HepG2 (cell line): ENCODE data around the gene HSPA1A. TPM values are rescaled to one million over a fixed set of nuclear protein-coding genes. Genes with fewer than 3 reads are reported as not detected.

ENCODE experiments used
- GATAD2A ChIP-seq: IDR thresholded peaks from 2 replicates; pipeline ENCODE4 v1.6.1; 2016
- KDM5A ChIP-seq: fragments of 200-600 bp; sonication (generic); IDR thresholded peaks from 2 replicates; pipeline ENCODE4 v1.7.0; 2018; ENCODE audit warnings: antibody characterized with exemption, mild to moderate bottlenecking, low read length, borderline replicate concordance
- NCOA2 ChIP-seq: sonication (generic); formaldehyde crosslinking; IDR thresholded peaks from 2 replicates; pipeline ENCODE4 v1.8.0; 2022; ENCODE audit warnings: inconsistent platforms
- NFIC ChIP-seq: IDR thresholded peaks from 2 replicates; pipeline ENCODE4 v1.6.1; 2012; ENCODE audit warnings: mild to moderate bottlenecking, low read length, inconsistent platforms
- PCBP1 ChIP-seq: fragments of 200-400 bp; formaldehyde crosslinking; IDR thresholded peaks from 2 replicates; pipeline ENCODE4 v1.6.1; 2017; ENCODE audit warnings: mild to moderate bottlenecking, low read depth, low read length, borderline replicate concordance
- RXRB ChIP-seq: IDR thresholded peaks from 2 replicates; pipeline ENCODE4 v1.6.1; 2016; ENCODE audit warnings: borderline replicate concordance, missing genetic modification reagents, missing compliant biosample characterization
- SALL1 ChIP-seq: sonication (generic); formaldehyde crosslinking; IDR thresholded peaks from 2 replicates; pipeline ENCODE4 v1.8.0; 2022; ENCODE audit warnings: mild to moderate bottlenecking, missing genetic modification reagents
- STAT5B ChIP-seq: sonication (generic); formaldehyde crosslinking; IDR thresholded peaks from 2 replicates; pipeline ENCODE4 v1.4.0; 2020; ENCODE audit warnings: missing genetic modification reagents
- ZKSCAN8 ChIP-seq: IDR thresholded peaks from 2 replicates; pipeline ENCODE4 v1.6.1; 2016; ENCODE audit warnings: borderline replicate concordance, missing genetic modification reagents, missing compliant biosample characterization
- ZNF7 ChIP-seq: IDR thresholded peaks from 2 replicates; pipeline ENCODE4 v1.6.1; 2016; ENCODE audit warnings: missing biosample characterization, missing genetic modification reagents
- polyA plus RNA-seq, 8 experiments: library from polyadenylated mRNA; depleted of rRNA in 3 of 8; stranded (reverse) in 7 of 8; unstranded in 1 of 8; fragments of >200 nt; fragmentation: Illumina TruSeq in 4 of 8; extraction: Trizol in 4 of 8; gene quantifications; 2 replicates each; pipeline versions ENCODE4 v1.2.1 to v1.2.3, GENCODE V29; 2011 to 2016; ENCODE audit warnings: low read depth in 4 of 8, missing spikeins in 1 of 8, mixed read lengths in 1 of 8; ENCODE audit not compliant: insufficient read depth in 1 of 8
- total RNA-seq, 5 experiments: library from RNA; depleted of rRNA; stranded (reverse); fragments of >200 nt; fragmentation: Illumina TruSeq; extraction: Trizol; gene quantifications; 2 replicates each; pipeline ENCODE4 v1.2.3, GENCODE V29; 2016; ENCODE audit warnings: low read depth in 1 of 5
- TF ChIP-seq, protein P1 (sequence below): sonication (generic); formaldehyde crosslinking; IDR thresholded peaks from 2 replicates; pipeline ENCODE4 v1.4.0; 2020; ENCODE audit warnings: missing genetic modification reagents, mild to moderate bottlenecking, borderline replicate concordance
- TF ChIP-seq, protein P2 (sequence below): sonication (generic); formaldehyde crosslinking; IDR thresholded peaks from 2 replicates; pipeline ENCODE4 v1.4.0; 2020; ENCODE audit warnings: missing genetic modification reagents
- TF ChIP-seq, protein P3 (sequence below), 2 experiments: sonication (generic) in 1 of 2; formaldehyde crosslinking in 1 of 2; IDR thresholded peaks; 2 replicates each; pipeline versions ENCODE4 v1.4.0 to v1.6.1; 2018 to 2020; ENCODE audit warnings: missing genetic modification reagents in 2 of 2, borderline replicate concordance in 1 of 2, low read depth in 1 of 2, mild to moderate bottlenecking in 1 of 2, missing biosample characterization in 1 of 2
- TF ChIP-seq, protein P4 (sequence below), 2 experiments: sonication (generic) in 1 of 2; formaldehyde crosslinking in 1 of 2; IDR thresholded peaks; 2 replicates each; pipeline versions ENCODE4 v1.6.1 to v1.9.0; 2014 to 2022; ENCODE audit warnings: antibody characterized with exemption in 1 of 2, borderline replicate concordance in 1 of 2, inconsistent platforms in 1 of 2, low read depth in 1 of 2, missing genetic modification reagents in 1 of 2
- TF ChIP-seq, protein P5 (sequence below): sonication (generic); formaldehyde crosslinking; IDR thresholded peaks from 2 replicates; pipeline ENCODE4 v1.4.0; 2020; ENCODE audit warnings: missing genetic modification reagents

The HSPA1A gene
- total and polyA plus RNA-seq, 2 of the 13 experiments (the other 11 are each of a cell fraction or from before 2014, with no cell fraction given): 44.5 to 85.0 TPM

DNA sequence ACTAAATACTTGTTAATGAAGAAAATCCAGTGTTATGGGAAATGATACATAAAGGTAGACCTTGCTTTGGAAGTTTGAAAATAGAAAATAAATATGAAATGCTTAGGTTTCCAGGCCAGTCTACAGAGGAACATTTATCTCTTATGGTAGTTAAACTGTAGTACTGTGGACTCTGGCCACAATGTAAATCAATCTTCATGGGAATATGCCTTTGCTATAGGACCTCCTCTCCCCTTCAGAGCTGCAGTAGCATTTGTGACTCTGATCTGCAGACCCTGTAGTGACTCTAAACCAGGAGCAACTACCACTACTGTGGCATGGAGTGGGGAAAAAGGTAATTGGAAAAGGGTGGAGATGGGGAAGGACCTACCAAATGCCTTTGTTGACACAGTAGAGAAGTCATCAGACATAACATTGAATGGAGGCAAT is 4.5 kb downstream of the HSPA1A start (continued):
- TF ChIP-seq NCOA2 (peak; percentile 18), STAT5B (CRISPR knock-in tag) (no peak), SALL1 (CRISPR knock-in tag) (no peak), NFIC (0 out of 2 replicates have a peak, but pooled peaks have one; percentile 55), ZKSCAN8 (CRISPR knock-in tag) (0 out of 2 replicates have a peak, but pooled peaks have one; percentile 6), GATAD2A (CRISPR knock-in tag) (peak; percentile 67), KDM5A (peak; percentile 29; the same call in 1 of the 2 replicates), PCBP1 (no peak), RXRB (CRISPR knock-in tag) (peak; percentile 49), ZNF7 (CRISPR knock-in tag) (0 out of 2 replicates have a peak, but pooled peaks have one; percentile 27)
- TF ChIP-seq, protein P1, sequence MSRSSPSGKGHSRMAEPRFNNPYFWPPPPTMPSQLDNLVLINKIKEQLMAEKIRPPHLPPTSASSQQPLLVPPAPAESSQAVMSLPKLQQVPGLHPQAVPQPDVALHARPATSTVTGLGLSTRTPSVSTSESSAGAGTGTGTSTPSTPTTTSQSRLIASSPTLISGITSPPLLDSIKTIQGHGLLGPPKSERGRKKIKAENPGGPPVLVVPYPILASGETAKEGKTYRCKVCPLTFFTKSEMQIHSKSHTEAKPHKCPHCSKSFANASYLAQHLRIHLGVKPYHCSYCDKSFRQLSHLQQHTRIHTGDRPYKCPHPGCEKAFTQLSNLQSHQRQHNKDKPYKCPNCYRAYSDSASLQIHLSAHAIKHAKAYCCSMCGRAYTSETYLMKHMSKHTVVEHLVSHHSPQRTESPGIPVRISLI (CRISPR knock-in tag): peak; percentile 43; the same call in 1 of the 2 replicates
- TF ChIP-seq, protein P2, sequence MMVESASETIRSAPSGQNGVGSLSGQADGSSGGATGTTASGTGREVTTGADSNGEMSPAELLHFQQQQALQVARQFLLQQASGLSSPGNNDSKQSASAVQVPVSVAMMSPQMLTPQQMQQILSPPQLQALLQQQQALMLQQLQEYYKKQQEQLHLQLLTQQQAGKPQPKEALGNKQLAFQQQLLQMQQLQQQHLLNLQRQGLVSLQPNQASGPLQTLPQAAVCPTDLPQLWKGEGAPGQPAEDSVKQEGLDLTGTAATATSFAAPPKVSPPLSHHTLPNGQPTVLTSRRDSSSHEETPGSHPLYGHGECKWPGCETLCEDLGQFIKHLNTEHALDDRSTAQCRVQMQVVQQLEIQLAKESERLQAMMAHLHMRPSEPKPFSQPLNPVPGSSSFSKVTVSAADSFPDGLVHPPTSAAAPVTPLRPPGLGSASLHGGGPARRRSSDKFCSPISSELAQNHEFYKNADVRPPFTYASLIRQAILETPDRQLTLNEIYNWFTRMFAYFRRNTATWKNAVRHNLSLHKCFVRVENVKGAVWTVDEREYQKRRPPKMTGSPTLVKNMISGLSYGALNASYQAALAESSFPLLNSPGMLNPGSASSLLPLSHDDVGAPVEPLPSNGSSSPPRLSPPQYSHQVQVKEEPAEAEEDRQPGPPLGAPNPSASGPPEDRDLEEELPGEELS (CRISPR knock-in tag): peak; percentile 10; the same call in 1 of the 2 replicates
- TF ChIP-seq, protein P3, sequence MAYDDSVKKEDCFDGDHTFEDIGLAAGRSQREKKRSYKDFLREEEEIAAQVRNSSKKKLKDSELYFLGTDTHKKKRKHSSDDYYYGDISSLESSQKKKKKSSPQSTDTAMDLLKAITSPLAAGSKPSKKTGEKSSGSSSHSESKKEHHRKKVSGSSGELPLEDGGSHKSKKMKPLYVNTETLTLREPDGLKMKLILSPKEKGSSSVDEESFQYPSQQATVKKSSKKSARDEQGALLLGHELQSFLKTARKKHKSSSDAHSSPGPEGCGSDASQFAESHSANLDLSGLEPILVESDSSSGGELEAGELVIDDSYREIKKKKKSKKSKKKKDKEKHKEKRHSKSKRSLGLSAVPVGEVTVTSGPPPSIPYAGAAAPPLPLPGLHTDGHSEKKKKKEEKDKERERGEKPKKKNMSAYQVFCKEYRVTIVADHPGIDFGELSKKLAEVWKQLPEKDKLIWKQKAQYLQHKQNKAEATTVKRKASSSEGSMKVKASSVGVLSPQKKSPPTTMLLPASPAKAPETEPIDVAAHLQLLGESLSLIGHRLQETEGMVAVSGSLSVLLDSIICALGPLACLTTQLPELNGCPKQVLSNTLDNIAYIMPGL (CRISPR knock-in tag; IDR thresholded peaks at IDR 0.05; ENCODE audit: borderline replicate concordance in 1 of 2, low read depth in 1 of 2): peak in 1 of 2 experiments; percentile 14; a peak in 1 of 4 replicates
- TF ChIP-seq, protein P4, sequence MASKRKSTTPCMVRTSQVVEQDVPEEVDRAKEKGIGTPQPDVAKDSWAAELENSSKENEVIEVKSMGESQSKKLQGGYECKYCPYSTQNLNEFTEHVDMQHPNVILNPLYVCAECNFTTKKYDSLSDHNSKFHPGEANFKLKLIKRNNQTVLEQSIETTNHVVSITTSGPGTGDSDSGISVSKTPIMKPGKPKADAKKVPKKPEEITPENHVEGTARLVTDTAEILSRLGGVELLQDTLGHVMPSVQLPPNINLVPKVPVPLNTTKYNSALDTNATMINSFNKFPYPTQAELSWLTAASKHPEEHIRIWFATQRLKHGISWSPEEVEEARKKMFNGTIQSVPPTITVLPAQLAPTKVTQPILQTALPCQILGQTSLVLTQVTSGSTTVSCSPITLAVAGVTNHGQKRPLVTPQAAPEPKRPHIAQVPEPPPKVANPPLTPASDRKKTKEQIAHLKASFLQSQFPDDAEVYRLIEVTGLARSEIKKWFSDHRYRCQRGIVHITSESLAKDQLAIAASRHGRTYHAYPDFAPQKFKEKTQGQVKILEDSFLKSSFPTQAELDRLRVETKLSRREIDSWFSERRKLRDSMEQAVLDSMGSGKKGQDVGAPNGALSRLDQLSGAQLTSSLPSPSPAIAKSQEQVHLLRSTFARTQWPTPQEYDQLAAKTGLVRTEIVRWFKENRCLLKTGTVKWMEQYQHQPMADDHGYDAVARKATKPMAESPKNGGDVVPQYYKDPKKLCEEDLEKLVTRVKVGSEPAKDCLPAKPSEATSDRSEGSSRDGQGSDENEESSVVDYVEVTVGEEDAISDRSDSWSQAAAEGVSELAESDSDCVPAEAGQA (IDR thresholded peaks at IDR 0.05; ENCODE audit: low read depth): no peak
- TF ChIP-seq, protein P4 (CRISPR knock-in tag; IDR thresholded peaks at IDR 0.05; ENCODE audit: borderline replicate concordance): 0 out of 2 replicates have a peak, but pooled peaks have one; percentile 16
- TF ChIP-seq, protein P5, sequence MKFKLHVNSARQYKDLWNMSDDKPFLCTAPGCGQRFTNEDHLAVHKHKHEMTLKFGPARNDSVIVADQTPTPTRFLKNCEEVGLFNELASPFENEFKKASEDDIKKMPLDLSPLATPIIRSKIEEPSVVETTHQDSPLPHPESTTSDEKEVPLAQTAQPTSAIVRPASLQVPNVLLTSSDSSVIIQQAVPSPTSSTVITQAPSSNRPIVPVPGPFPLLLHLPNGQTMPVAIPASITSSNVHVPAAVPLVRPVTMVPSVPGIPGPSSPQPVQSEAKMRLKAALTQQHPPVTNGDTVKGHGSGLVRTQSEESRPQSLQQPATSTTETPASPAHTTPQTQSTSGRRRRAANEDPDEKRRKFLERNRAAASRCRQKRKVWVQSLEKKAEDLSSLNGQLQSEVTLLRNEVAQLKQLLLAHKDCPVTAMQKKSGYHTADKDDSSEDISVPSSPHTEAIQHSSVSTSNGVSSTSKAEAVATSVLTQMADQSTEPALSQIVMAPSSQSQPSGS (CRISPR knock-in tag): 0 out of 2 replicates have a peak, but pooled peaks have one; percentile 2
